ENCODE measurements around the gene CD6. TPM values are rescaled to one million over a fixed set of nuclear protein-coding genes. Genes with fewer than 3 reads are reported as not detected.
A peak's percentile ranks its signal among the peaks of the same experiment; 100 is the strongest.

CD6 gene
- total RNA-seq, 1 donor from 2014 or later = 12.0 TPM

GRCh38 chr11:61028135-61028729 is 56.8 kb downstream of the CD6 start:
- H3K9me3 Mint-ChIP-seq = no peaks in the 10 kb centered on the region
- peaks cover 7% of the 10 kb centered on the region for H3K36me3 Mint-ChIP-seq (ENCODE audit: low read depth)
- DNase-seq (no peak), ATAC-seq (ENCODE audit: low read depth) (peak; percentile 91)
- H3K4me3 Mint-ChIP-seq = peak overlapping the region; percentile 54
- H3K27me3 Mint-ChIP-seq = no peaks in the 10 kb centered on the region
- CTCF ChIA-PET = interaction anchor here (1.1 to 1.9 kb wide), 2 partner anchors 58 to 101 kb away, joined by 4 read pairs; no protein-coding TSS in a partner anchor
- no peak for TF ChIP-seq CTCF (IDR thresholded peaks at IDR 0.05)
- peak overlapping the region; percentile 86 for H3K27ac Mint-ChIP-seq
- intact Hi-C loops (cut with micrococcal nuclease) = loop anchor here (1.0 to 5.0 kb wide), 3 partner anchors 33 to 99 kb away; no protein-coding TSS in a partner anchor
- POLR2A ChIA-PET = interaction anchor here (0.6 to 1.7 kb wide), 9 partner anchors 12 to 113 kb away, joined by 3 to 11 read pairs (median 4); no protein-coding TSS in a partner anchor
- peaks cover 50% of the 10 kb centered on the region for H3K4me1 Mint-ChIP-seq

GRCh38 chr11:61032824-61033223 is 61.3 kb downstream of the CD6 start:
- intact Hi-C loops (cut with micrococcal nuclease) = no loop called here
- Mint-ChIP-seq H3K4me1 (peaks cover 17% of the 10 kb centered on the region), H3K36me3 (ENCODE audit: low read depth) (peaks cover 7% of the 10 kb centered on the region), H3K27ac (no peak overlapping the region), H3K9me3 (no peaks in the 10 kb centered on the region), H3K27me3 (no peaks in the 10 kb centered on the region), H3K4me3 (no peak overlapping the region)
- CTCF ChIA-PET = no interaction called here
- no peak for TF ChIP-seq CTCF (IDR thresholded peaks at IDR 0.05)
- DNase-seq = no peak
- ATAC-seq (ENCODE audit: low read depth) = no peak
- POLR2A ChIA-PET = no interaction called here

GRCh38 chr11:61033417-61033816 is 61.9 kb downstream of the CD6 start:
- no peak for ATAC-seq (ENCODE audit: low read depth)
- Mint-ChIP-seq H3K27me3 (no peaks in the 10 kb centered on the region), H3K4me3 (no peak overlapping the region), H3K4me1 (peaks cover 11% of the 10 kb centered on the region), H3K9me3 (no peaks in the 10 kb centered on the region), H3K36me3 (ENCODE audit: low read depth) (peaks cover 7% of the 10 kb centered on the region), H3K27ac (no peak overlapping the region)
- DNase-seq = no peak
- ChIA-PET CTCF (no interaction called here), POLR2A (no interaction called here)
- intact Hi-C loops (cut with micrococcal nuclease) = no loop called here
- TF ChIP-seq CTCF (IDR thresholded peaks at IDR 0.05) = no peak

- ChIA-PET CTCF (no interaction called here), POLR2A (no interaction called here)
- H3K4me1 Mint-ChIP-seq = peaks cover 5% of the 10 kb centered on the region
- TF ChIP-seq CTCF (IDR thresholded peaks at IDR 0.05) = no peak
- H3K9me3 Mint-ChIP-seq = no peaks in the 10 kb centered on the region
- no peak overlapping the region for H3K27ac Mint-ChIP-seq
- H3K4me3 Mint-ChIP-seq = no peak overlapping the region
- no peak for ATAC-seq (ENCODE audit: low read depth)
- no peaks in the 10 kb centered on the region for H3K27me3 Mint-ChIP-seq
- peaks cover 7% of the 10 kb centered on the region for H3K36me3 Mint-ChIP-seq (ENCODE audit: low read depth)
- no peak for DNase-seq
- intact Hi-C loops (cut with micrococcal nuclease) = no loop called here
Measured at GRCh38 chr11:61034111-61034510, 62.6 kb downstream of the CD6 start.

GRCh38 chr11:61034704-61035525 is 63.4 kb downstream of the CD6 start:
- CTCF ChIA-PET = no interaction called here
- Mint-ChIP-seq H3K27ac (peak overlapping the region; percentile 55), H3K4me1 (peaks cover 5% of the 10 kb centered on the region), H3K36me3 (ENCODE audit: low read depth) (peaks cover 2% of the 10 kb centered on the region), H3K9me3 (no peaks in the 10 kb centered on the region), H3K27me3 (no peaks in the 10 kb centered on the region), H3K4me3 (no peak overlapping the region)
- intact Hi-C loops (cut with micrococcal nuclease) = no loop called here
- ATAC-seq (ENCODE audit: low read depth) (no peak), DNase-seq (no peak)
- TF ChIP-seq CTCF (IDR thresholded peaks at IDR 0.05) = no peak
- POLR2A ChIA-PET = interaction anchor here (0.7 kb wide), 1 partner anchor 142 kb away, joined by 3 read pairs; no protein-coding TSS in a partner anchor

Data from activated B cell treated with CpG ODN at 0.5 μM for 24 hours (primary cell).